GM21447 (cell line): ENCODE results near the gene CACNG4.

Experiments used
- ATAC-seq: cut with Tn5 transposase; IDR thresholded peaks from one replicate; pipeline ENCODE4 v1.9.1; 2021; ENCODE audit not compliant: unreplicated experiment

Gene CACNG4

DNA sequence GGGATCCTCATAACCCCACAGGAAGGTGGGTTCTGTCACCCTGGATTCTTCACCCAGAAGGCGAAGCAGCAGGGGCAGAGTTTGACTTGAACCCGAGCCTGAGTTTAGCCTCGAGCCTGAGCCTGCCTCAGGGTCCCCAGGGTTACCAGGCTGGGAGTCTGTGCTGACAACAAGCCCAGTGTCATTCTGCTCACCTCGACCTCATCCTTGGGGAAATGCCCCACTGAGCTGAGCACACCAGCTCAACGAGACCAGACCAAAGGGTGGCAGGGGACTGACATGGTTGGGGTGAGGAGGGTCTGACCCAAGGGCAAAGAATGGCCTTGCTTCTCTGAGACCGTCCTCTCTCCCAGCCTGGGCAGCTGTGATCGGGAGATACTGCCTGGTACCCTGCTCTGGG is 20.2 kb downstream of the CACNG4 start:
- ATAC-seq = no peak

DNA sequence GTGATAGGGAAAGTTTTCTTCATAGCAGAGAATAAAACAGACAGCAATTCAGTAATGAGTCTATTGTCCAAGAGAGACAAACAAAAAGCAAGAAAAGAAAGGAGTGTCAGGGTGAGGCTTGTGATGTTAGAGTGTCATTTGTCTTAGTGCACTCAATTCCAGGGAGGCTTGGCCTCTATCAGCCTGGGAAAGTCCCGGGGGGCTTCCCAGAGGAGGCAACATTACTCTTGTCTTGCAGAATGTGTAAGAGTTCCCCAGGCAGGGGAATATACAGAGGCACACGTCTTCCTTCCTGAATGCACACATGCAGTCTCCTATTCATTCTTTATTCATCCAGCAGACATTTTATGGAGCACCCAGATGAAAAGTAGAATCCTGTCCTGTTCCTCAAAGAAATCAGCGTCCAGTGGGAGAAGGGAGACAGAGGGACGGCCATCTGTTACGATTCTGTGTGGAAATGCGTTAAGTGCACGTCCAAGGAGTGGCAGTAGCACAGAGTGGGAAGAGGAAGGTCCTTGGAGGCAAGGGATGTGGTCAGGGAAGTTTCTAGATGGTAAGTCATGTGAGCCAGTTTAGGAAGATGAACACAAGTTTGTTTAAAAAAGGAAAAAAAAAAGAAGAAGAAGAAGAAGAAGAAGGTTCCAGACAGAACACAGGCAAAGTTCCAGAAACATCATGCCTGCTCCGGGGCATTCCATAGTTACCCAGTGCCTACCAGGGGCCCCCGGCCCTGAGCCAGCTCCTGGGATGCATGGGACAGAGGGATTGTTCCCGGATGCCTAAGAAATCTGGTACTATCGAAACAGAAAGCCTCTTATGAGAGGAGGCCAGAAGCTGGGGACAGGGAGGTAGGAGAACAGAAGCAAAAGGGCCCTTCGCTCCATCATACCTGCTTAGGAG is 21.1 kb downstream of the CACNG4 start:
- ATAC-seq = peak; percentile 58

DNA sequence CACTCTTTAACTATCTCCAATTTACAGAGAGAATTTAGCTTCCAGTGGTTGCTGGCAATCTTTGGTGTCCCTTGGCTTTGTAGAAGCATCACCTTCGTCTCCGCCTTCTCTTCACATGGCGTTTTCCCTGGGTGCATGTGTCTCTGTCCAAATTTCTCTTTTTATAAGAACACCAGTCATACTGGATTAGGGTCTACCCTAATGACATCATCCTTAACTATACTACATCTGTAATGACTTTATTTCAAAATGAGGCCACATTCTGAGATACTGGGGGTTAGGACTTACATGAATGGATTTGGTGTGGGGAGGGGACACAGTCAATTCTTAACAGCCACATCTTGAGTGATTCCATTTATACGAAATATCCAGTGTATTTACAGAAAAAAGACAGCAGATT is 22.2 kb downstream of the CACNG4 start:
- no peak for ATAC-seq

DNA sequence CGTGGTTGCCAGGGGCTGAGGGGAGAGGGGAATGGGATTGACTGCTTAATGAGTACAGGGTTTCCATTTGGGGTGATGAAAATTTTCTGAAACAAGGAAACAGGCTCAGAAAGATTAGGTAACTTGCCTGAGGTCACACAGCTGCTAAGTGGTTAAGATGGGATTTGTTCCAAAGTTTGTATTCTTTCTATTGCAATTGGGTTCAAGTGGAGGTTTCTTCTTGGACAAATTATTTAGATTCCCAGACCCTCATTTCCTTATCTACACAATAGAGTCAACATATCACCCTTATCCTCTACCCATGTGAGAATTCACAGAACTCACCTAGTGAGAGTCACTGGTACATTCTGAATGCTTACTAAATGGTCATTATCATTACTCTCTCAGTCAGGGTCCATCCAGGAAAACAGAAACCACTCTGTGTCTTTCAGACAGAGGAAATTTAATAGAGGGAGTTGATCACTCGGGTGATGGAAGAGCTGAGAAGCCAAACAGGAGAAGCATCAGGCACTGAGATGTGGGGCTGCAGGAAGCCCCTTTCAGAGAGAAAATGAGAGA is 22.6 kb downstream of the CACNG4 start:
- ATAC-seq = no peak

DNA sequence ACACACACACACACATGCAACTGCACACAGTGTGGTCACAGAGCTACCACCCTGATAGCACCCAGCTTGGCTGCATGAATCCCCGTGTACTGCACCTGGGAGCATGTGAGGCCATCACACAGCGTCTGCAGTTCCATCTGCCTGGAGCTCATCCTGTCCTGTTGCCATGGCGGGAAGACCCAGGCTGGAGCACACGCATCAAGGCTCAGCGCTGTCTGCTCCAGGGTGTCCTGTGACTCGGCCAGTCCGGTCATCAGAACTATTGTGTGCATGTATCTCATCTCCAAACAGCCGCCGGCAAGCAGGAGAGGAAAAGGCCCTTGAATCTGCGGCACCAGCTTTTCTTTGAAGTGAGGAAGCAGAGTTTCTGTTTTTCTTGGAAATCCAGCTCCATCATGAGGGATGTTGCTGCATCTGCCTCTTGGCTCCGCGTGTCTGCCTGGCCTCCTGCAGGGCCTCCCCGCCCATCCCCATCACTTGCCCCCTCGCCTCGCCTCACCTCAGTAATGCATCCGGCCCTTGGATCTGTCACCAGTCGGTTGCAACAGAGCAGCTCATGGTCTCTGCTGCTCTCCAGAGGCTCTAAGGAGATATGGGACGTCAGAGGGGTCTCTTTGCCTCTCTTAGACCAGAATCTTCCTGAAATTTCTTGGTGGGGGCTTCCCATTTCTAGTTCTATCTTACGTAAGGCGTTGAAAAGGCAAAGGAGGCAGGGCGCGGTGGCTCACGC is 23.7 kb downstream of the CACNG4 start:
- ATAC-seq = no peak

DNA sequence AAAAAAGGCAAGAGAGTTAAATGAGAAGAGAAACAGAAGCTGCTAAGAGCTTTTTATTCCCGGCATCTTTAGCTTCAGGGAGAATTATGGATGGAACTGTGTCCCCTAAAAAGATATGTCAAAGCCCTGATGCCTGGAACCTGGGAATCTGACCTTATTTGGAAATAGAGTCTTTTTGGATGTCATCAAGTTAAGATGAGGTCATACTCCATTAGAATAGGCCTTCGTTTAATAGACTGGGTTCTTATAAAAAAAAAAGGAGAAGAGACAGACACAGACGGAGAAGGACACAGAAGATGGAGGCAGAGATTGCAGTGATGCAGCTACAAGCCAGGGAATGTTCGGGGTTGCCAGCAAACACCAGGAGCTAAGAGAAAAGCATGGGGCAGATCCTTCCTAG is 24.6 kb downstream of the CACNG4 start:
- ATAC-seq = no peak

DNA sequence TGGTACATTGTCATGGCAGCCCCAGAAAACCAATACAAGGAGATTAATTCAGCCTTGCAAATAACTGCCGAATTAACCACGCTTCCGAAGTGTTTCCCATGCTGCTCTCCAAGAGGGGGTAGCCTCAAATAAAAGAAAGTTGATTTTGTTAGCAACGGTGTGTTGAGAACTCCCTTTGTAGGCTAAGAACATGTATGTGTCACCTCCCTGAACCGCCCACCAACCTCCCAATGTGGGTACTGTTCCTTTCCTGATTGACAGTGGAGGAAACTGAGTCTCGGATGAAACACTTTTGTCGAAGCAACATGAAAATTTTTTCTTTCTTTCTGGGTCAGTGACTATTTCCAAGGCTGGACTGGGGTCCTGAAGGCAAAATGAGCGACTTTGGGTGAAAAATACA is 25.1 kb downstream of the CACNG4 start:
- no peak for ATAC-seq

DNA sequence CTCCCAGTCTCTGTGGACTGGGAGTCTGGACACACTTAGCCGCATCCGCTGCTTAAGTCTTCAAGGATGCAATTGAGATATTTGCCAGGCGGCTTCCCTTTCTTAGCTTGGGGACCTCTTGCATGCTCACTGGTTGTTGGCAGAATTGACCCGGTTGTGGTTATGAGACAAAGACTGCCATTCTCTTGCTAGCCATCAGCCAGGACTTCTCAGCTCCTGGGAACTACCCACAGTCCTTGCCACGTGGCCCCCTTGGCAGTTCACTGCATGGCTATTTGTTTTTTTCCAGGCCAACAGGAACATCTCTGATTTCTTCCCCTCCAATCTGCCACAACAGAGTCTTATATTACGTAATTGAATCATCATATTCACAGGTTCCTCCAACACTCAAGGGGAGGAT is 25.5 kb downstream of the CACNG4 start:
- no peak for ATAC-seq

DNA sequence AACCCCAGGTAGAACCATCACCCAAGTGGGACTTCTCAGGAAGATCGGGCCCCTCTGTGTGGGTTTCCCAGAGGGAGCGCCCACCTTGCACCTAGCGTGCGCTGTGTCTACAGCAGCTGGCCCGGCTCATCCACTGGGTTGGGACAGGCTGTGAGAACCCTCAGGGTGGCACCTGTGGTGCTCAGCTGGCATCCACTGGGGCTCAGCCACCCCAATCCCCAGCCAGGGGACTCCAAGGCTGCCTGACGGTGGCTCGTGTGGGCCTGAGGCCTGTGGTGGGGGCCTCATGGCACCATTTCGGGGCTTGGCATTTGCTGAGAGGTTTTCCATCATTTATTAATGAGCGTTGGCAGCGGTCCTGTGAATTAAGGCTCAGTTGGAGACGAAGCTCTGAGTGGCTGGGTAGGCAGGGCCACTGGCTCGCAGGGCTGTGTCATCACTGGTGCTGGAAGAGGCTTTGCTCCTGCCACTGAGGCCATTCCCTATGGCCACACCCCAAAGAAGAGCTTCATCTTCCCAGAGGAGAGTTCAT is 28.5 kb downstream of the CACNG4 start:
- ATAC-seq = no peak

DNA sequence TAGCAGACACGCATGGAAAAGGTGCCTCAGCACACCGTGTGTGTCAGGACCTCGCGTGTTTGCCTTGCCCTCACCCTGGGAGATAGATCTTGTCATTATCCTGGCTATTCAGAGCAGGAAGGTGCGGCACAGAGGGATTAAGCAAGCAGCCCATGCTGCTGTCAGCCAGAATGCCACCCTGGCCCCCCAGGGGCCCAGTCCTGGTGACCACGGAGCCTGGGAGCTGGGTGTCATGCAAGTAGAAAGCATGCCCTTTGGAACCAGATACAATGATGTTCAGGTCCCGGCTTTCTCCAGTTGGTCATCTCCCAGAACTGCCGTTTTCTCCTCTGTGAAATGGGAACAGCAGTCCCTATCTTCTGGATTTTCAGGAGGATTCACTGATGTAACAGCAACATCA is 29.9 kb downstream of the CACNG4 start:
- no peak for ATAC-seq

DNA sequence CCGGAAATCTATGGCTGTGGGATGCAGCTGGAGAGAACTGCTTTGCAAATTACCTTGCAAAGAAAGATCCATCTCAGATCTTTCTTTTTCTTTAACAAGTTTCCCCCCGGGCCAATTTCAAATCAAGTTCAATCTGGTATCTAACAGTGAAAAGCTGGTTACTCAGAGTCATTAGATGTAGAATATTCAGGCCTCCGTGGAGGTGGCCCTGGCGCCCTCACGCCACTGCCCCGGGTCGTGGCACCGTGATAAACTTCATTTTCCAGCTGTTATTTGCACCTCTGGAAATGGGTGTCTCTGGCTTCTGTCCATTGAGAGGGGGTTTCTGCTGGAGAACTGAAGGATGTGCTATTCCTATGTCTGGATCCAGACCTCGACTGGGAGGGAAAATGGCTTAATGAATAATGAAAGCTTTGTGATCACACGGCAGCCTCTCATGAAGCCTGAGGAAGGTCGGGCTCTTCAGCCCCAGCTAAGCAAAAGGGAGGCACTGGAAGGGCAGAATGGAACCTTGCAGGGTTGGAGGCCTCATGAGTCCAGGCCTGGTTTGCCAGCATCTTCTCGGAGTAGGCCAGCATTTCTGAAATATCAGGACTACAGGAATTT is 30.5 kb downstream of the CACNG4 start:
- ATAC-seq = no peak

DNA sequence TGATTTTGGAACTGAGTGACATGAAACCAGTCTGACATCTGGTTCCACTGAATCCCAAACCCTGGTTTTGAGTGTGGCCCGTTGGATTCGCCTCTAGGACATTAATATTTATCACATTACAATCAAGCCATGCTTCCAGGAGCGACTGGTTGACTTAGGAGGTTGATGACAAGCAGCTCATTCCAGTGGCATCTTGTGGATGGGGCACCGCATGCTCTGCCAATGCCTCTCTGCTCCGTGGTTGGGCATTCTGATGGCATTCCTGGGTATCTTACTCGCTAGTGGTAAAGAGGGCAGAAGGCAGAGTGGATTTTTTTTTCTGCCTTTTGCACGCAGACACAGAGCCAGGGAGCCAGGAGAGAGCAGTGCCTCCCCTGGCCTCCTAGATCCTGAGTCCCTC is 31.4 kb downstream of the CACNG4 start:
- no peak for ATAC-seq

DNA sequence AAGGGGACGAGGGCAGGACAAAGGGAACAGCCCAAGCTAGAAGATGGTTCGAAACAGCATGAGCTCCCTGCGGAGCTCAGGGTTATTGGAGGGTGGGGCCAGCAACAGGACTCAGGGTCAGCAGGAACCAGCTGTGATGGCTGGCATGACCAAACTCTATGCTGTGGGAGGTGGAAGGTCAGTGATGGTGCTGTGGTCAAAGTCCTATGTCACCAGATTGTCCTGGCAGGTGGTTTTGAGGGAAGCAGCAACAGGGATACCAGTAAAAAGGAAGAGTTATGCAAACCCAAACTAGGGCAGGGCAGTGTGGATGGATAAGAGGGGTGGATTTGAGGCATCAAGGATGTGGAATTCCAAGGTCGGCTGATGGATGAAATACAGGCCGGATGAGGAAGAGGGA is 32.4 kb downstream of the CACNG4 start:
- no peak for ATAC-seq

DNA sequence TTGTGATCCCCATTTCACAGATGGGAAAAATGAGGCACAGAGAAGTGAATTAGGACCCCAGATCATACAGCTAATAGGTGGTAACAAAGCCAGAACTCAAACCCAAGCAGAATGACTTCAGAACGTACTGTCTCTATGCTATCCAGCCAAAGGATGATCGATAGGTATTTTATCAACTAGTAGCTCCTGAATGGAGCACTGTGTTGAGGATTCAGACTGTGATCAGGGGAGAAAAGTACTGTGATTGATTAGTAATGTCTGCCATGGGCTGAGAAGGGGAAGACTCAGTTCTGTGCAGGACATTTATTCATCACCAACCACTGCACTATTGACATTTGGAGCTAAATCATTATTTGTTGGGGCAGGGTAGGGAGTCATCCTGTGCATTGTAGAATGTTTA is 38.7 kb downstream of the CACNG4 start:
- ATAC-seq = no peak

DNA sequence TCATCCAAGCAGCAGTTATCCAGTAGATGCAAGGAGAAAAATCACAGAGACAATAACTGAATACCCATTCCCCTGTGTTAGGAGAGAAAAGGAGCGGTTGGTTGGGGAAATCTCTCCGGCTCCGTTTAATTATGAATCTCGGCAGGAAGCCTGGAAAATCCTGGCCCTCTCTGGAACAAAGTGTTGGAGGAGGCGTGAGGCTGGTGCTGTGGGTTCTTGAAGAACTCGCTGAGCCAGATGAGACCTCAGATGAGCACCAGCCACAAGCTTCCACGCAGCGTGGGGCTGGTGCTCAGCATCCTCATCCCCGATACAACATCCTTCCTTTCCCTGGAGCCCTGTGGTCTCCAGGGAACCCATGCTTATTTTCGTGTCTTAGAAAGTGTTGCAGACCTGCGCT is 39.7 kb downstream of the CACNG4 start:
- no peak for ATAC-seq

DNA sequence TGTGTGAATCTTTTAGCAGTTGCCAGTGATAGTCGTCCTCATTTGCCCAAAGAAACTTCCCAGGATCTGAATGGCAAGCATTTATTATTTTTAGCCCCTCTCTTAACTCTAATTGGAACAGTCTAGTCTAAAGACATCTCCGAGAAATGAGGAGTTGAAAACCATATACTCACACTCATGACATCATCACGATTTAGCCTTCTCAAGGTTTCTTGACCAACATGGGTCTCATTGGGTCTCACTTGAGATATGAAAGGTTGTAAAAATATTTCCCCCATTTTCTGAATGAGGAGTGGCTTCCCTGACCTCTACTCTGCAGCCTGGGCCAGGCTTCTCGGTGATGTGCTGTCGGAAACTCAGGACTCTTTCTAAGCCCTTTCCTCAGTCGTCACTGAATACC is 42.8 kb downstream of the CACNG4 start:
- ATAC-seq = no peak

DNA sequence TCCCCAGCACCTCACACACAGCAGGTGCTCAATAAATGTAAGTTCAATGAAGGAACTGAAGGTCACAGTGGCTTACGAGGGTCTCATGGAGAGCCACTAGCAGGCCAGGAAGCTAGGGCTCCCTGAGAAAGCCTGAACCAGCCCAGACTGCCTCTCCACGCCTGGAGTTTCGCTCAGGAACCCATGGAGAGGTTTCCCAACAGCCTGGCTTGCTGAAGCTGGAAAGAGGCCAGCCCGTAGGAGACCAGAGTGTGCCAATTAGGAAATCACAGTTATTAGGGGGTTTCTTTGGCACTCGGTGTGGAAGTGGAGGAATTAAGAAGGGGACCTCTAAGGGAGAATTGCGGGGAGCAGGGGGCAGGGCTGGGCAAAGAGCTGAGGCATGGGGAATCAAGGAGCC is 43.6 kb downstream of the CACNG4 start:
- no peak for ATAC-seq

DNA sequence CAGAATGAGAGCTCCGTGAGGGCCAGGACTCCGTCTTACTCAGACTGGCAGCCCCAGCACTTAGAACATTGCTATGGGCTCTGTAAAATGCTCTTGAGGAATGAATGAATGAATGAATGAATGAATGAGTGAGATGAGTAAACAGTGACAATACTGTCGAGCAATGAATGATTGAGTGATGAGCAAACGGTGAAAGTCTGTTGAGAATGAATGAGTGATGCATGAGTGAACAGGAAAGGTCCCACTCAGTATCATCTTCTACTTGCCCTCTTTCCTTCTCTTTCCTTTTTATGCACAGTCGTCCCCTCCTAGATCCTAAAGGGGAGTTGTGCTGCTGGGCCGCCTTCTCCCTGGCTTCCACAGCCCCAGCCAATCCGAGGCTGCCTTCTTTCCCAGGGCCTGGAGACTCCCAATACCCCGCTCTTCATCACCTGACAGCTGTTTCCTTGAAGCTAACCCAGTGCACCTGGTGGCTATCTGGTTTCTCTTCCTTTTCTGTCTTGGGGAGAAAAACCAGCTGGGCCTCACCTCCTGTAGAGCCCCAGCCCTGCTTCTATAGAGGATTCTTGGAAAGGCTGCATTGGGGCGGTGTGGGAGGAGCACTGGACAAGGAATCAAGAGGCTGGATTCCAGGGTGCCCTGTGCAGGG is 47.1 kb downstream of the CACNG4 start:
- no peak for ATAC-seq

DNA sequence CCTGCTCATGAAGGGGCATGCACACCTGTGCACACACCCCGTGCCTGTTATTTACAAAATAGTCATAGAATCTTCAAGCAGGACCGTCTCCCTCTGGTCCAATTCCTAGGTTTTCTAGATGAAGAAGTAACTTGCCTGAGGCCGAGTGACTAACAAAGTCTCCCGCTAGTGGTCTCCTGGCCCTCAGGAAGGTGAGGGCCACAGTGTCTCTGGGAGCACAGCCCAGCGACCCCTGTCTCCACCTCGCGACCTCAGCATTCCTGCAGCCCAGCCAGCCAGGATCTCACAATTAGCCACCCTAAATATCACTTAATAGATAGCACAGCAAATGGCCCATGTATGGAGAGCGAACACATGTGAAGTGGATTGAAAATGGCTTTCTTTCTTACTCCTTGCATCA is 49.4 kb downstream of the CACNG4 start:
- no peak for ATAC-seq

DNA sequence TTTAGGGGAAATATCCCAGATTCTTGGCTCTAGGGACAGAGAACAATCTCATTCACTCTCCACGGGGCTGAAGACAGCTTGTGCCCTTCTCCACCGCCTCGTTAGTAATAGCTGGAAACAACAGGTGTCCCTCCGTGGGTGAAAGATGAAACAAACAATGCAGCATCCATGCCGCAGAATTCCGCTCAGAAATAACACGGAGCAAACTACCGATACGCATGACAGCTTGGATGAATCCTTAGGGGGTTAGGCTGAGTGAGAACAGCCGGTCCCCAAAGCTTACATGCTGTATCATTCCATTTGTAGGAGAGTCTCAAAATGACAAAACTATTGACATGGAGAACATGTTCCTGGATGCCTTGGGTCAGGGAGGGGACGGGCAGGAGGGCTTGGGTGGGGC is 50.5 kb downstream of the CACNG4 start:
- ATAC-seq = no peak
